Neural progenitor cell (in vitro differentiated cells): ENCODE data around the gene NUP50.

Experiments
- CTCF ChIP-seq: fragments of 200-600 bp; sonication (generic); IDR thresholded peaks from 2 replicates; pipeline ENCODE4 v1.5.1; 2017; ENCODE audit warnings: antibody characterized with exemption, mild to moderate bottlenecking
- EZH2 ChIP-seq: fragments of 200-600 bp; sonication (generic); IDR thresholded peaks from 2 replicates; pipeline ENCODE4 v1.6.1; 2017; ENCODE audit warnings: antibody characterized with exemption, mild to moderate bottlenecking, moderate library complexity
- EZH2phosphoT487 ChIP-seq: fragments of 200-600 bp; sonication (generic); IDR thresholded peaks from 2 replicates; pipeline ENCODE4 v1.6.1; 2017; ENCODE audit warnings: antibody characterized with exemption

- no peak for TF ChIP-seq CTCF
- TF ChIP-seq EZH2phosphoT487, result no peak
- no peak for TF ChIP-seq EZH2
Measured at GRCh38 chr22:45154383-45154782, 9.3 kb upstream of the NUP50 start.
